Astrocyte of the cerebellum (primary cell): ENCODE measurements around the gene CRYGN.

Experiments used
- DNase-seq: peaks from one replicate; pipeline ENCODE4 v3.0.0-alpha.2; 2011; ENCODE audit warnings: low read depth
- H3K4me3 ChIP-seq: 2 replicates; pipeline ENCODE4 v1.5.1; 2011; ENCODE audit warnings: mild to moderate bottlenecking, low read depth, low read length, moderate library complexity
- in situ Hi-C: cut with HindIII; loops from 2 replicates; pipeline ENCODE4 v1.10.0; 2017; ENCODE audit warnings: low sequenced_read_pairs
- TF ChIP-seq, protein P1 (sequence below): IDR thresholded peaks from 2 replicates; pipeline ENCODE4 v1.5.1; 2012; ENCODE audit warnings: low read length, low read depth, moderate library complexity, mild to moderate bottlenecking; ENCODE audit errors: missing control alignments

The CRYGN gene

DNA sequence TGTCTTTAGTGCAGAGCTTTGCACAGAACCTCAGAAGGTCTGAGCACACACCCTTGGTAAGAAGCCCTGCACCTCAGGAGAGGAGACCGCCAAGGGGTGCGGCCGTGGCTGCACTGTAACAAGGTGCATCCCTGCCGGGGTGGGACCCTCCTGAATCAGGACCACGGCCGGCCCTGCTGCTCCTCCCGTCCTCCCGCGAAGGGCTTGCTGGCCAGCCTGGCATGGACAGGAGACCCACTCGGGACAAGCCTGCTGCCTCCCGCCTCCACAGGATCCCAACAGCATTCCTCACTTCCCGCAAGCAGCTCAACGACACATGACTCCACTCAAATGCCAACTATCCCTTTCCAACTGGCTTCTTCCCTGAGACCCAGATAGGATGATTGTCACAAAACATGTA, 42.9 kb downstream of the CRYGN start:
- in situ Hi-C loops = no loop called here
- TF ChIP-seq, protein P1, sequence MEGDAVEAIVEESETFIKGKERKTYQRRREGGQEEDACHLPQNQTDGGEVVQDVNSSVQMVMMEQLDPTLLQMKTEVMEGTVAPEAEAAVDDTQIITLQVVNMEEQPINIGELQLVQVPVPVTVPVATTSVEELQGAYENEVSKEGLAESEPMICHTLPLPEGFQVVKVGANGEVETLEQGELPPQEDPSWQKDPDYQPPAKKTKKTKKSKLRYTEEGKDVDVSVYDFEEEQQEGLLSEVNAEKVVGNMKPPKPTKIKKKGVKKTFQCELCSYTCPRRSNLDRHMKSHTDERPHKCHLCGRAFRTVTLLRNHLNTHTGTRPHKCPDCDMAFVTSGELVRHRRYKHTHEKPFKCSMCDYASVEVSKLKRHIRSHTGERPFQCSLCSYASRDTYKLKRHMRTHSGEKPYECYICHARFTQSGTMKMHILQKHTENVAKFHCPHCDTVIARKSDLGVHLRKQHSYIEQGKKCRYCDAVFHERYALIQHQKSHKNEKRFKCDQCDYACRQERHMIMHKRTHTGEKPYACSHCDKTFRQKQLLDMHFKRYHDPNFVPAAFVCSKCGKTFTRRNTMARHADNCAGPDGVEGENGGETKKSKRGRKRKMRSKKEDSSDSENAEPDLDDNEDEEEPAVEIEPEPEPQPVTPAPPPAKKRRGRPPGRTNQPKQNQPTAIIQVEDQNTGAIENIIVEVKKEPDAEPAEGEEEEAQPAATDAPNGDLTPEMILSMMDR = no peak
- no peak for DNase-seq
- H3K4me3 ChIP-seq = no peak overlapping the region

DNA sequence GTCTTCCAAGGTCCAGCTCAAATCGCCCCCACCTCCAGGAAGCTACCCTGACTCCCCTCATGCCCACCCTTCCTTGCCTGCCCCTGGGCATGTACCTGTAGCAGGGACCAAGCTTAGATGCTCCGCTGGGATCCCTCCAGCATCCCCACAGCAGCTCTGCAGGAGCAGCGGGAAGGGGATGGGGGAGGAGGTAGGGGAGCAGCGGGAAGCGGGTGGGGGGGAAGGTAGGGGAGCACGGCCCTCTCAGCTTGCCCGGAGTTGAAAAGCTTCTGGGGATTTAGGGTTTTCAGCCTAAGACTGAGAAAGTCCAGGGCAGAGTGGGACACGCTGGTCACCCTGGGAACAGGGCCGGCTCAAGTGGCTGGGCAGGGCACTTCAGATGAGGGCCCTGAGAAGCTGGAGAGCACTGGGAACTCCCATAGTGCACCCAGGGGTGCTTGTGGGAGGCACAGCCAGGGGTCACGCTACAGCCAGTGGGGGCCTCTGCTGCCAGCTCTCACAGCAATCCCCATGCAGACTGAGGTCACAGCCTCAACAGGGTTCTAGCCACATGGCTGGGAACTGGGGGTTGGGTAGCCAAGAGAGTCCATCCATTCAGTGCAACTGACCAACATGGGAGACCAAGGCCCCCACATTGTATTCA, 43.5 kb downstream of the CRYGN start:
- TF ChIP-seq, protein P1 = no peak
- in situ Hi-C loops = no loop called here
- no peak for DNase-seq

DNA sequence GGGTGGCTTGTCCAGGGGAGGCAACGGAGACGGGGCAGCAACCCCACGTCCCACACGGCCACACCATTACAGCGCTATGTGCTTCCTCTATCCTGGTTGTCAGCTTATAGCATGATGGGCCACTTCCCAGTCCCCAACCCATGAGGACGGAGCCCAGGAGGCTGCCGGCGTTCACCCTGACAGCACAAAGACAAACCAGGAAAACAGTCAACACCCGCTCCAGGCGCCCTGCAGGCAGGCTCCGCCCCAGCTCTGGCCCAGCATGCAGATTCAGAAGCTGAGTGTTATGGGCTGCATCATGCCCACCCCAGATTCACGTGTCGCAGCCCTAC, 44.9 kb downstream of the CRYGN start:
- DNase-seq = no peak
- H3K4me3 ChIP-seq = no peak overlapping the region
- in situ Hi-C loops = no loop called here
- TF ChIP-seq, protein P1 = no peak

More for the DNA sequence above, 43.5 kb downstream of the CRYGN start:
- no peak overlapping the region for H3K4me3 ChIP-seq

DNA sequence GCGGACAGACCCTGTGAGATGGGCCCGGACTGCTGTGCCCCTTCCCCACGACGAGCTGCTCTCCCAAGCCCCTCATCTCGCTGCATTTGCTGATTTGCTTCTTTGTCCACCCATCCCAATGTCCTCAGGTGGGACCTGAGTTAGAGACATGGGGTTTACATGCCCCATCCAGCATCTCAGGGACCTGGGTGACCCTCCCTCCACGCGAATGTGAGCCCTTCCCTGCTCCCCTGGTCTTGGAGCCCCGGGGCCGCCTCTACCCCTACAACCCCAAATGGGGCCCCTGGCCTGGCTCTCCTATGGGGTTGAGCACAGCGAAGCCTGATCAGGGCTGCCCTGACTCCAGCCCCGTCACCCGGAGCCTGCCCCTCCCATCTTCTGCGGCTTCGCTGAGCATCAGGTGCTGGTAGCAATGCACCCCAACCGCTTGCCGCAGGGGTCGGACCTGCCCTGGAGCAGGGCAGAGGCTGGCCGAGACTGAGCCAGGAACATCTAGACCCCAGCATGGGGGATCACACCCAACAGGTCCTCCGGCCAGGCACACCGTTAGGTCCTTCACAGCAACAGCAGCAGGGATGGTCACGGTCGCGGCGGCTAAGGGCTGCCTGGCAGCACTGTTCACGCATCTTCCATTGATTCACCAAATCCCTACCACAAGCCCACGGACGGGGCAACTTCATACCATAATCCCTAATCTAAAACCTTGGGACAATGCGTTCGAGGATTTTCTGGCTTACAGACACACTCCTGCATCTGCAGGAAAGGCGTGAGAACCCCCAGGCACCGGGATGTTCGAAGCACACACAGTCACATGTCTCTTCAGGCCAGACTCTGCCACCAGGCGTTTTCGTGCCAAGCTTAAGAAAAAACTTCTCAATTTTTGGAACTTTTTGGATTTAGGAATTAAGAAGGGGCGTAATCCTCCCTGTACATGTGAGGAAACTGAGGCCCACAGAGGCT, 45.6 kb downstream of the CRYGN start:
- in situ Hi-C loops = no loop called here
- H3K4me3 ChIP-seq = no peak overlapping the region
- DNase-seq = no peak
- TF ChIP-seq, protein P1 = no peak

DNA sequence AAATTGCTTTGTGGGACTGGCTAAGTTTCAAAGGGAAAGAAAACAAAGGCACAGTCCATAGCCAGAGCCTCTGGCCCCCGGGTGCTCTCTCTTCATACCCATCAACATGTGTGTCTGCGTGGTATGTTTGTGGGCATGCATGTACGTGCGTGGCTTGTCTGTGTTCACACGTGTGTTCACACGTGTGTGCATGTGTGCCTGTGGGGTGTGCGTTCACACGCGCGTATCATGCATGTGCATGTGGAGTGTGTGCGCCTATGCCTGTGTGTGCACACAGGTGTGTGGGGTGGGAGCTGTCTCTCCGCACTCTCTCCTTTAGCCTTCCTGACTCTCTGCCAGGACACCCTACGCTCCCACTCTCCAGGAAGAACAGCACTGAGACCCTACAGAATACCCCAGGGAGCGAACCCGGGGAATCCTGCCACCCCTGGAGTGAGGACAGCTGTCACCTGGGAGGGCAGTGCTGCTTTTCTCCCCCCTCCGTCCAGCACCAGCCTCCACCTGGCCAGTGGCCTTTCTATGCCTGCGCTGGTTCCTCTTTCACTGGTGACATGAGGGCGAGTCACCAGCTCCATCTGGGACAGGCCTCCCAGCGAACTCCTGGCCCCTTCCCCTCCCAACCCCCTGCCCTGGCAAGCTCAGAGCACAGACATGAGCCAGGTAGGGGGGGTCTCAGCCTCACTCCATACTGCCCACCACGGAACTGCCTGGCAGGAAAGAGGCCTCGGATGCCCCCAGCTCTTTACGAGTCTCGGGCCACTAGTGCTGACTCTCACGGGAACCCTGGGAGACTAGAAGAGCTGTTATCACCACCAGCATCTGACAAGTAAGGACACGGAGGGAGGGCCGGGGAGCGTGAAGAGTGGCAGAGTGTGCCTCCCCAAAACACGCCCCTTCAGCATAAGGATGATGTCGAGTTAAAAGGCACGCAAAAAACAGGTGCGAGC, 46.6 kb downstream of the CRYGN start:
- TF ChIP-seq, protein P1 = no peak
- DNase-seq = no peak
- no peak overlapping the region for H3K4me3 ChIP-seq

DNA sequence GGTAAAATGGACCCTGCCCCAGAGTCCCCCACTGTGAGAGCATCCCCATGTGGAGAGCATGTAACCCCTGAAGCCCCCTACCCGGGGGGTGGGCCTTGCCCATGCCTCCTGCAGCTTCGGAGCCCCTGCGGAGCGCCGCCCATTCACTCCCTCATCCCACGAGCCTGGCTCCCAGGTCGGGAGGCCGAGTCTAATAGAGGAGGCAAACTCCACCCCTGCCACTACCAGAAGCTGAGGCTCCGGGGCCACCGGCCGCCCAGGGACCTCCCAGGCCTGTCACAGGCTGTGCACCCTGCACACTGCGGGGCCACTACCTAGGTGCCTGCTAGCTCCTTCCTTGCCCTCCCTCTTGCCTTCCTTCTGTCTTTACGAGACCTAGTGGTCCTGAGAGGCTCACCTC, 47.5 kb downstream of the CRYGN start:
- in situ Hi-C loops = no loop called here
- no peak for DNase-seq
- H3K4me3 ChIP-seq = no peak overlapping the region
- TF ChIP-seq, protein P1 = no peak

More for the DNA sequence above, 46.6 kb downstream of the CRYGN start:
- in situ Hi-C loops = no loop called here
